ENCODE measurements around the gene TEPSIN. TPM values are rescaled to one million over a fixed set of nuclear protein-coding genes. Genes with fewer than 3 reads are reported as not detected.

TEPSIN gene
- total RNA-seq, 1 donor from 2014 or later: 35.4 TPM

GRCh38 chr17:81240761-81241160 lies 1.9 kb upstream of the TEPSIN start:
- H3K27me3 ChIP-seq: no peaks in the 10 kb centered on the region
- no peak for DNase-seq (ENCODE audit: extremely low spot score in 2 of 2)
- H3K4me3 ChIP-seq: no peak overlapping the region
- H3K9me3 ChIP-seq: no peaks in the 10 kb centered on the region
- no peaks in the 10 kb centered on the region for H3K36me3 ChIP-seq
- H3K27ac ChIP-seq: no peak overlapping the region
- H3K4me1 ChIP-seq: peaks cover 52% of the 10 kb centered on the region
- TF ChIP-seq POLR2AphosphoS5 (IDR thresholded peaks at IDR 0.05; ENCODE audit: insufficient read depth in 1 of 2, low read depth in 1 of 2) (no peak), CTCF (IDR thresholded peaks at IDR 0.05) (no peak), POLR2A (IDR thresholded peaks at IDR 0.05) (no peak)
- intact Hi-C loops (cut with DNase I): no loop called here

GRCh38 chr17:81239714-81240555 lies 1.1 kb upstream of the TEPSIN start:
- no peaks in the 10 kb centered on the region for H3K9me3 ChIP-seq
- TF ChIP-seq POLR2A (IDR thresholded peaks at IDR 0.05): no peak
- TF ChIP-seq POLR2AphosphoS5 (IDR thresholded peaks at IDR 0.05; ENCODE audit: insufficient read depth in 1 of 2, low read depth in 1 of 2): no peak
- no peak for TF ChIP-seq CTCF (IDR thresholded peaks at IDR 0.05)
- H3K4me3 ChIP-seq: peak overlapping the region; percentile 77 to 98
- H3K36me3 ChIP-seq: no peaks in the 10 kb centered on the region
- H3K27ac ChIP-seq: peak overlapping the region; percentile 80
- intact Hi-C loops (cut with DNase I): no loop called here
- no peaks in the 10 kb centered on the region for H3K27me3 ChIP-seq
- H3K4me1 ChIP-seq: peaks cover 52% of the 10 kb centered on the region
- DNase-seq (ENCODE audit: extremely low spot score in 2 of 2): no peak

GRCh38 chr17:81238490-81238814 lies 403 bp downstream of the TEPSIN start:
- peaks cover 52% of the 10 kb centered on the region for H3K4me1 ChIP-seq
- no peaks in the 10 kb centered on the region for H3K9me3 ChIP-seq
- H3K27me3 ChIP-seq: no peaks in the 10 kb centered on the region
- peak overlapping the region; percentile 77 to 98 for H3K4me3 ChIP-seq
- H3K36me3 ChIP-seq: no peaks in the 10 kb centered on the region
- intact Hi-C loops (cut with DNase I): no loop called here
- TF ChIP-seq POLR2AphosphoS5 (IDR thresholded peaks at IDR 0.05; ENCODE audit: insufficient read depth in 1 of 2, low read depth in 1 of 2) (no peak), CTCF (IDR thresholded peaks at IDR 0.05) (no peak), POLR2A (IDR thresholded peaks at IDR 0.05) (no peak)
- no peak for DNase-seq (ENCODE audit: extremely low spot score in 2 of 2)
- H3K27ac ChIP-seq: peak overlapping the region; percentile 36

GRCh38 chr17:81237591-81238489 lies 1.0 kb downstream of the TEPSIN start:
- TF ChIP-seq POLR2A (IDR thresholded peaks at IDR 0.05) (no peak), CTCF (IDR thresholded peaks at IDR 0.05) (no peak), POLR2AphosphoS5 (IDR thresholded peaks at IDR 0.05; ENCODE audit: insufficient read depth in 1 of 2, low read depth in 1 of 2) (no peak)
- Histone ChIP-seq H3K36me3 (peaks cover 0 to under 1% of the 10 kb centered on the region in 2 donors), H3K4me1 (peaks cover 52% of the 10 kb centered on the region), H3K27me3 (no peaks in the 10 kb centered on the region), H3K27ac (peak overlapping the region; percentile 36), H3K9me3 (no peaks in the 10 kb centered on the region), H3K4me3 (peak overlapping the region; percentile 77 to 98)
- intact Hi-C loops (cut with DNase I): no loop called here
- DNase-seq (ENCODE audit: extremely low spot score in 2 of 2): no peak
